Measurements from ENCODE around the gene STK36.

The STK36 gene

GRCh38 chr2:218710334-218710686 is 38.4 kb downstream of the STK36 start:
- Histone ChIP-seq H3K27me3 (ENCODE audit: insufficient read depth, poor library complexity, severe bottlenecking) (no peaks in the 10 kb centered on the region), H3K27ac (replicated peaks) (no peak overlapping the region), H3K4me3 (replicated peaks; ENCODE audit: insufficient read depth, low read length) (peak overlapping the region; percentile 94)
- TF ChIP-seq SPI1 (IDR thresholded peaks at IDR 0.05; ENCODE audit: borderline replicate concordance, low read depth) (0 out of 2 replicates have a peak, but pooled peaks have one; percentile 0), REST (IDR thresholded peaks at IDR 0.05; ENCODE audit: insufficient replicate concordance, low read depth) (no peak)
- DNase-seq (ENCODE audit: low read depth in 1 of 2, low spot score in 1 of 2), result no peak

GRCh38 chr2:218710687-218711549 is 39.0 kb downstream of the STK36 start, which contains the start of gene TTLL4:
TTLL4 (plus strand) TSS chr2:218710835; CDS start chr2:218737677, 26,842 bp downstream.
- Histone ChIP-seq H3K27ac (replicated peaks) (peak within 1 kb of the TSS; percentile 84), H3K4me3 (replicated peaks; ENCODE audit: insufficient read depth, low read length) (peak within 1 kb of the TSS; percentile 94), H3K27me3 (ENCODE audit: insufficient read depth, poor library complexity, severe bottlenecking) (no peaks in the 10 kb centered on the region)
- TF ChIP-seq, protein P1, sequence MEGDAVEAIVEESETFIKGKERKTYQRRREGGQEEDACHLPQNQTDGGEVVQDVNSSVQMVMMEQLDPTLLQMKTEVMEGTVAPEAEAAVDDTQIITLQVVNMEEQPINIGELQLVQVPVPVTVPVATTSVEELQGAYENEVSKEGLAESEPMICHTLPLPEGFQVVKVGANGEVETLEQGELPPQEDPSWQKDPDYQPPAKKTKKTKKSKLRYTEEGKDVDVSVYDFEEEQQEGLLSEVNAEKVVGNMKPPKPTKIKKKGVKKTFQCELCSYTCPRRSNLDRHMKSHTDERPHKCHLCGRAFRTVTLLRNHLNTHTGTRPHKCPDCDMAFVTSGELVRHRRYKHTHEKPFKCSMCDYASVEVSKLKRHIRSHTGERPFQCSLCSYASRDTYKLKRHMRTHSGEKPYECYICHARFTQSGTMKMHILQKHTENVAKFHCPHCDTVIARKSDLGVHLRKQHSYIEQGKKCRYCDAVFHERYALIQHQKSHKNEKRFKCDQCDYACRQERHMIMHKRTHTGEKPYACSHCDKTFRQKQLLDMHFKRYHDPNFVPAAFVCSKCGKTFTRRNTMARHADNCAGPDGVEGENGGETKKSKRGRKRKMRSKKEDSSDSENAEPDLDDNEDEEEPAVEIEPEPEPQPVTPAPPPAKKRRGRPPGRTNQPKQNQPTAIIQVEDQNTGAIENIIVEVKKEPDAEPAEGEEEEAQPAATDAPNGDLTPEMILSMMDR (IDR thresholded peaks at IDR 0.05; ENCODE audit: insufficient read depth, low read length), result peak; percentile 30
- TF ChIP-seq SPI1 (IDR thresholded peaks at IDR 0.05; ENCODE audit: borderline replicate concordance, low read depth), result peak; percentile 41; the same call in 1 of the 2 replicates
- no peak for TF ChIP-seq GABPA (IDR thresholded peaks at IDR 0.05; ENCODE audit: low read depth)
- TF ChIP-seq REST (IDR thresholded peaks at IDR 0.05; ENCODE audit: insufficient replicate concordance, low read depth), result no peak
- TF ChIP-seq POLR2AphosphoS5 (IDR thresholded peaks at IDR 0.05; ENCODE audit: low read depth), result peak; percentile 81
- DNase-seq (ENCODE audit: low read depth in 1 of 2, low spot score in 1 of 2), result peak; percentile 92 to 98

GRCh38 chr2:218711550-218711929 is 39.7 kb downstream of the STK36 start:
- no peaks in the 10 kb centered on the region for H3K27me3 ChIP-seq (ENCODE audit: insufficient read depth, poor library complexity, severe bottlenecking)

More at GRCh38 chr2:218711550-218711929, 39.7 kb downstream of the STK36 start:
- Histone ChIP-seq H3K27ac (replicated peaks) (peak overlapping the region; percentile 84), H3K4me3 (replicated peaks; ENCODE audit: insufficient read depth, low read length) (peak overlapping the region; percentile 94)
- DNase-seq (ENCODE audit: low read depth in 1 of 2, low spot score in 1 of 2), result no peak
- TF ChIP-seq REST (IDR thresholded peaks at IDR 0.05; ENCODE audit: insufficient replicate concordance, low read depth) (no peak), SPI1 (IDR thresholded peaks at IDR 0.05; ENCODE audit: borderline replicate concordance, low read depth) (no peak)
